ENCODE data around the gene ASPN.

The ASPN gene

DNA sequence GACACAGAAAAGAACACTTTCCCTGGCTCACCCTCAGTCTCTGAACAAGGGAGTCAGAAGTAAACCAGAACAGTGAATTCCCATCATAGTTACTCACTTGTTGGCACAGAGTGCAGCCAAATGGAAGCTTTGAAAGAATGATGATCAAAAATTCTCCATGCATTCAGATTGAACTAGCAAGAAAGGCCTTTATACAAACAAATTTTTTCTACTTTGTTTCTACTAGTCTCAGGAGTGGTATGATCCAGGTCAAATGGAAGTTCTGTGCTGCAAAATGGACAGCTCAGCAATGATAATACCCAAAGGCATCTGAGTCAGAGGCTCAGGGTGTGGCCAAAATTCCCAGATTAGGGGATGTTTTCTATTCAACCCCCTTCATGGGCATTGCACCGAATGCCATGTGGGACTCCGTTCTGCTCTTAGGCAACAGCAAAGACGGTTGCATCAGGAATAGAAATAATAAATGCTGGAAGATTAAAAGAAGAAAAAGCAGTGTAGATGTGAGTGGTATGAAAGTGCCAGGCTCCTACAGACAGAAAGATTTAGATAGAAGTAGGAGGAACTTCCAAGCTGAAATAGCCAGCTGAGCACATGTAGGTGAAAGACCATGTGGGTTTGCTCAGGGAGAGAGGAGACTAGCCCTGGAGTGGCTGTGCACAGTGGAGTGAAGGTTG is 24.0 kb upstream of the ASPN start:
- no peak for DNase-seq

DNA sequence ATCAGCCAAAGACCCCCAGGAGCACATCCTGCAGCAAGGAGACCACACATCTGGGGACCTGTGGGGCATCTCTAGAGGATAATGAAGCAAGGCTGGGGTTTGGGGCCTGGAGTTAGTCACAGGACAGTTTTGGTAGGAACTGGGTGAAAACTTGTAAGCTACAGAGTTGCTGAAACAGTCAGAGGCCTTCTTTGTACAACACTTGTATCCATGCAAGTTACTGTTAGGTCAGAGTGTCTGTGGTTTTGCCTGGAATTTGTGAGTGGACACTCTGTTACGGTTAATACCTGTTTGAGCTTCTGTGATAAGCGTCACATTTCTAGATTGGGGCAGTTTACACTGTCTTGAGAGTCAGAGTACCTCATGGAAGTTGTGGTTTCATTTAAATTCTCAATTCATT is 22.6 kb upstream of the ASPN start:
- no peak for DNase-seq

DNA sequence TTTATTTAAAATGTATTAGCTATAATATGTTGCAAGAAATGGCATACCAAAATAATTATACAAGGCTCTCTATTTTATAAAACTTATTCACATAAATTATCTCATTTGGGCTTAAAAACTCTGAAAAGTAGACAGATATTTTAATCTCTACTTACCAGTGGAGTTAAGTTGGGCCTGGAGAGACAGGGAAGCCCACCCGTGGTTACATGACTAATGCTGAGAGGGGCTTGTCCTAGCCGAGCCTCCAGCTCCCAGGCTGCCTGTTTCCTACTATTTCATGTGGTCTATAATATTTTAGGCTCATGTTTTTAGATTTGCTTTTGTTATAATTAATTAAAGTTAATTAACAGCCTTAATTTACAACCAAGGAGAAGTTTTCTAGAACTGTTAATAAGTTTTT is 20.9 kb upstream of the ASPN start:
- no peak for DNase-seq

DNA sequence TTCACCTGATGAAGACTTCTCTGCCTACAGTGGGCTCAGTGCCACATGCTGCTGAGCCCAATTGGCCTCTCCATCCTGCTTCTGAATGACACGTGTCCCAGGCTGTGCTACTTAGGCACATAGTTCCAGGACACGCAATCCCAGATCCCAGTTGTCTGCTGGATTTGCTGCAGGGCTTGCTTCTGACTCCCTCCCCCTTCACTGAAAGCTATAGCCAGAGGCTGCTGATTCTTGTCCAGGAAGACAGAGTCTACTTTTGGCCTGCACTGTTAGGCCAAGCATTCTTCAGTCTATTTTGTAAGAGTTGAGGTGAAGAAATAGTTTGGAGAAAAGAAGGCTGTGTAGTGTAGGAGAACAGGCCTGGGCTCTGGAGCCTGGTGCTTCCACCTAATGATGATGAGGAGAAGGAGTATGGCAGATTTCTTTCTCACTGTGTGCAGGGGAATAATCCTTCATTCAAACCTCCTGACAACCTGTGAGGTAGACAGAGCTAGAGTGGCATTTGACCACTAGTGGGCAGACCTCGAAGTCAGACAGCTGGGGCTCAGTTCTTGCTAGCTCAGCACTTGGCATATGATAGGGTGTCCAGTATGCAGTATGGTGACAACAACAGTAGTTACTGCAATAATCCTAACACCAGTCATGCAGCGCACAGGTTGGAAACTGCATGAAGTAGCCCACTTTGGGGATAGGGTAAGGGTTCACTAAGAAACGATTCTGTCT is 19.5 kb upstream of the ASPN start:
- DNase-seq = no peak

DNA sequence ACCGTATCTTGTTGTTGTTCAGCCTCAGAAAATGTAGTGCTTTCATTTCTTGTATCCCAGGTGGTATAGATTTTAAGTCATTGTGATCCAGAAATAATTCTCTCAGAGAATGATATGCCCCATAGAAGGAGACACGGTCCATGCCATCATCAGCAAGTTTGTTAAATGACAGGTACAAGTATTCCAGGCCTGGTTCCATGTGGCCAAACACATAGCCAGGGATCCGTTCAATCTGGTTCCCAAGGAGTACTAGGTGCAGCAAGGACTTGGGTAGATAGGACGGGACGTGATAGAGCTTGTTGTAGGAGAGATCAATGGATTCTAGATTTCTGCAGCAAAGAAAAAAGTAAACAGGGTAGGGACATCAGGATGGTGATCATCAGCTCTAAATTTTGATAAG is 18.4 kb upstream of the ASPN start:
- no peak for DNase-seq

DNA sequence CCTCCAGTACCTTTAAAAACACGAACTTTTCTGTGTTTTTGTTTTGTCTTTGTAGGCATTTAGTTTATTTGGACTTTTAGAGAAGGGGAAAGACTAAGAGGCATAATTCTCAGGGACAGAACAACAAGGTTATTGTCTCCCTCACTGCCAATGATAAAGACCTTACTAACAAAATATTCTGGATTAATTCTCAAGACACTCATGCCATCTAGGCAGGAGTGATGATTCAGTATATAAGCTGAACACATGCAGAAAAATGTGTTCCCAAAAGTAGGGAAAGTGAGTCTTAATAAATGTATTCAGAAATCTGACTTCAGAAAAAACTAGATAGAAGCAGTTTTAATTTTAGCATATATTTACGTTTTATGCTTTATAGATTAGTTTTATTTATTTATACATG is 17.4 kb upstream of the ASPN start:
- no peak for DNase-seq

DNA sequence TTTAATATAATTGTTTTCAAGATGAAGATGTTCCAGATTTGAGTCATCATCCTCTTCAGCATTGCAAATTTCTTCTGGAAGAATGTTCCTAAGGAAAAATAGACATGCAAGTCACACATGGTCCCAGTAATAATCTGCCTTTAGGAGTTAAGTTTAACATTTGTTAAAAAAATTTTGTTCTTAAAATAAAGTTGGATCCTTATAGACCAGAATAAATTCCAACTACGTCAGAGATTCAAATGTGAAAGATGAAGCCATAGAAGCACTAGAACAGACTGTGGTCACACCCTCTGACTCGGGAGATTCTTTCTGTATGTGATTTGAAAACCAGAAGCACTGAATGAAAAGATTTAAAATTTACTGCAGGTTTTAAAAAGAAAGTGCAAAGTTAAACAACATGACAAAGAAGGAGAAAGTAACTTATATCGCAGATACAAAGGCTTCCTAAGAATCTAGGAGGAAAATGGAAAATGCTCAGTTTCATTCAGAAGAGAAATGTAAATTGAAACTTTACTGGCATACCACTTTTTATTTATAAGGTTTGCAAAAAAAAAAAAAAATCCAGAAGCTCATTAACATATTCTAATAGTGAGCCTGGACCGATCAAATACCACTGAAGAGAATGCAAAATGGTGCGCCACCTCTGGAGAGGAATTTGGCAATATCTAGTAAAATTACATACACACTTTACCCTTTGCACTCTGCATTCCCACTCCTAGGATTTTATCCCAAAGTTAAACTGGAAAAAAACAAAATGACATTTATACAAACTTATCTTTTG is 14.3 kb upstream of the ASPN start:
- no peak for DNase-seq

DNA sequence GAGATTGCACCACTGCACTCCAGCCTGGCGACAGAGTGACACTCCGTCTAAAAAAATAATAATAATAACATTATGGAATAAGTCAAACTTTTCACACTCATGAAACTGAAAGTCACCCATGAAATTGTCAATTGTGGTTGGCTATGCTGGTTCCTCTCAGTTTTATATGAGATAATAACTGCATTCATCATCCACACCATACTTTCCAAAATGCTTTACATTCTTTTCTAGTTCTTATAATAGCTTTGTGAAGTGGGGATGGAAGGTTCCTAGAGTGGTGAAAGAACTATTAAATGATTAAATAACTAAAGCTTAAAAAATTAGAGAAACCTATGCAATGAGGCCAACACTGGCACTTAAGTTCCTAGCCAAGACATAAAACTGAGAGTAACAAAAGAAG is 12.6 kb upstream of the ASPN start:
- no peak for DNase-seq

DNA sequence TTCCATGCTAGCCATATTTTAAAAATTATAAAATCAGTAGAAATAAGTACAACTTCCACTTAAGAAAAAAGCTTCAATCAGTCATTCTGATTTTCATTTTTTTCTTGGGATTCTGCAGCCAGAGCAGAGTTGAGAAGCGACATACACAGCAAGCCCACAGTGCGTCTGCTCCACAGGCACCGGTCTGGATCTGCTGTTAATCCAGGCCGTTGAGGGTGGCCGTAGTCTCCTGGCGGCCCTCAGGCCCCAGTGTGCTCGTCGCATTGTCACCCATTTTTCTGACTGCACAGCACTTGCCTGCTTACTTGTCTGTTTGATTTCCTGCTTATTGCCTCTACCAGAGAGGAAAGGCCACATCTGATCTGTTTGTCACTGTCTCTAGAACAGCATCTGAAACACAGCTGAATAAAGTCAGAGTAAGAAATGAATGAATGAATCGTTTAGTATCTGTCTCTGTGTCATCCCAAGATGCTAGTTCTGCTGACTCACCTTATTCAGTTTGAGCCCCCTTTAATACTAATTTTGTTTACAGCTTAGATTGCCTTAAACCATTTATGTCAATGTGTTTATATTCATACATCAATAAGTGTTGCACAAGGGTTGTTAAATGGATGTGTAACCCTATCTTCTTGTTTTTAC is 11.6 kb upstream of the ASPN start:
- DNase-seq = no peak

DNA sequence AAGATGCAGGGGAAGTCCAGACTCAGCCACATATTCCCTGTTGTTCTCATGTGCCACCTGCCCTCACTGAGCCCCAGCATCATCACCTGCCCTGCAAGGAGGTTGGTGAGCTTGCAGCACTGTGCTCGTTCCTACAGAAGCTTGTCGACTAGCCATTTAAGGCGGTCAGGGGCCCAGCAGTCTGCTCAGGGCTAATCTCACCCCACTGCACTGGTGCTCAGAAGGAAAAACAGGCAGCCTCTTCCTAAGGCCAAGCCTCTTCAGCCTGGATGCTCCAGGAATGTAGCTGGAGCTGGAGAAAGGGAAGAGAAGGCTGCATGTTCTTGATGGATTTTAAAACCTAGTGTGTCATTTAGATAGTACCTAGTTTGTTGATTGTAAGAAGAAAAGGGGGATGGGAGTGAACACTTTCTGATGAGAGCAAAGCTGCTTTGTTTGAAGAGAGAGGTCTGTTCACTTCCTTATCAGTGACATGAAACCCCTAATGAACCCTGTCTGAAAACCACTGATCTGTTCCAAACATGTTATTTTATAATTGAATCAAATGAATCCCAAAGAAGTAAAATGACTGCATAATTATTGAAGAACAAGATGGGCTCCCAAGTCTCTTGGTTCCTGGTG is 10.6 kb upstream of the ASPN start:
- no peak for DNase-seq

DNA sequence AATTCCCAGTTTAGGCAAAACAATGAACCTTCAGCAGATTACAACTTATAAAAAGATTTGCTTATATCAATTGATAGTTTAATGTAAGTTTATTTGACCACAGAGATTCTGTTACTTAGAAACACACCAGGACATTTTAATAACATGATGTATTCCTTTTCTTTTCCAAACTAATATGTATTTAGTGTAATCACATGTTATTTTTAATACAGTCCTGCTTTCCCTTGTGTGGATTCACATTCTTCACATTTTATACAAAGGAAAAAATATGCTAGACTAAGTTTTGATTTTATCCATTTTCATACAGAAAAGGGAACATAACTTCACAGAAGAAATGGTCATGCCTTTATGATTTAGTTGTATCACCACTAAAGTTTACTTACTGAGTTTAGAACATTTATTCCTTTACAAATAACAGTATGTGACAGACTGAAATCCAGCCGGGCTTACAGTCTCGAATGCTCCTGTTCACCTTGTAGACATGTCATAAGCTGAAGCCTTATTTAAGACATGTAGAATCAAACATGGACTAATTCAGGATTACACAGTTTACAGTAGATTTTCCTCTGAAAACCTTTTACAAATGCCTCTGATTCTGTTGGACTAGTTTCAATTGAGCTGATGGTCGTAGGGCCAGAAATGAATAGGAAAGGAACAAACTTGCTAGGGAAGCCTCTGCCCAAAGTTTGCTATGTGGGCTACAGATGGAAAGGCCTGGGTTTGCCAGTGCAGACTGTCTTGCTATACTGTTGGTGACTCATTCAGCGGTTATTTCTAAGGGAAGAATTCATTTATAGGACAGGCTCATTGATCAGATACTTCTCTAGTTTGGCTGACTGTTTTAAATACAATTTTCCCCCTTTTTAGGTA is 6.6 kb upstream of the ASPN start:
- DNase-seq = no peak

DNA sequence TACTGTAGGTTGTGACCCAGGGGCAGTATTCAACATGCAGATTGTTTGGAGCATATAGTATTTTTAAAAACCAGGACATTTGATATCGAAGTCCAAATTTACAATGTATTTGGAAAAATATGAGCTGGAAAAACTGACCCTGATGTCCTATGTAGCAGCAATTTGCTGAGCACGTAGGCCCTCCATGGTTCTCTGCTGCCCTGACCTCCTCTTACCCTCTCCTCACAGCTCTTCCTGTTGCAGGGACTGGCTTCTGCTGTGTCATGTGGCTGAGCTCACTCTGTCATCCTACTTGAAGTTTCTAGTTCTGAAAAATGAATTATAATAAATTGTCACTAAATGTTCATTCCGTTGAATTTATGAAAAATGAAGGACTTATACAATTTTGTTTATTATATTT is 4.1 kb upstream of the ASPN start:
- no peak for DNase-seq

DNA sequence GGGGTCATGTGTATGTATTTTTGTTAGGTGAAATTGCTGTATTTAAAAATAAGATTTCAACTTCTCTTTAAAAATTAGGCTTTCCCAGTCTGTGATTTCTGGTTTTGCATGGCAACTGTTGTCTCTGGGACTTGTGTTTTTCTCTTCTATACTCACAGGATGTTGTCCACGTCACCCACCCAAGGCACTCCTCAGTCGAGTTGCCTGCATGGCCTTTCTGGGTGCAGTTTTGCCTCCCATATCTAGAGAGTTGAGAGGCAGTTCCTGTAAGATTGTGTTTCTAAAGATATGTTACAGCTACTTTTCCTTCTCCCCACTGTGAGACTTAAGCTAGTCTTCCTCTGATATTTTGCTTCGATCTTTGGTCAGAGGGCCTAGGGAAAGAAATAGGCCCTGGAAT is 2.3 kb upstream of the ASPN start:
- DNase-seq = no peak

DNA sequence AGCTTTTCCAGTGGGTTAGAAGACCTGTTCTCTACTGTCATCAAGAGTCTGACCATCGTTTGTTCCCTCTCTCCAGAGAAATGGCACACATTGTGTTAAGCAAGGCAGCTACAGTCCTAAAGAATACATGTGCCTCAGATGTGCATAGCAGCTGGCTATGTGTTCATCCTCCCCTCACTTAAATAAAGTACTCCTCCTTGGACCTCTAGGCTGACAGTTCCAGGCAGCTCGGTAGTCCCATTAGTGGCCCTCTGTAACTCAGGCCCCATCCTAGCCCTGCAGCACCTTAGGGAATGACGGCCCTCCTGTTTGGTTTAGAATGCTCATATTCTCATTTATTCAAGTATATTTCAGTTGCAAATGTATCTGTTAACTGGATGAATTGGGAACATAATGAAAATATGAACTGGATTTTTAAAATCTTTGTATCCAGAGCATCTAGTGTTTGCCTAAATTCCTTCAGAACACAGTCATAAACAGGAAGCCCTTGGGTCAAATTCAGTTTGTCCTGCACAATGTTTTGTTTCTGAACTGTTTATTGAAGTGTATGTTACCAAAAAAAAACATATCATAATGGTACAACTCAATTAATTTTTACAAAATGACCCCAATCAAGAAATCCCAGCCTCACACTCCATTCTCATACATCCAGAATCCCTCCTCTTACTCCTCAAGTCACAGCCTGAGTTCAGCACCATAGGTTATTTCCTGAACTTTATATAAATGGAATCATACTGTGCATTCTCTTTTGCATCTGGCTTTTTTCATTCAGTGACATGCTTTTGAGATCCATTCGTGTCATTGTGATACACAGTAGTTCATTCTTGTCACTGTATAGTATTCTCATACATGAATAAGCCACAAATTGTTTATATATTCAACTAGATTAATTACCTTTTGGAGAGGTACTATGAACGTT is 1.6 kb upstream of the ASPN start:
- DNase-seq = no peak

DNA sequence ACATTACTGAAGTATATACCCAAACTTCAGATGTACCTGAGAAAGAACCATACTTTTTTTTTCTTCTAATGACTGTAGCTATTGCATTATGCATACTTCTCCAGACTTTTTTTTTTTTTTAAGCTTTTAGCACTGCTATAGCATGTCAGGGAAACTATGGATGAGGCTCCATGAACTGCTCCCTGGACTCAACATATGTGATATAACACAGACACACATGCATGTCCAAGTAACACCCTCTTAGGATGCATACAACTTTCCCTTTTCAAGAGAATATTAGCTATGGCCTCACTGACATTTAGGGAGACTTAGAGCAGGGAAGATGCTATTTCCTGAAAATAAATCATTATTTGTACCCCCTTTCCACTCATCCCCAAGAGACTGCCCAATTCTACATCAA is 499 bp upstream of the ASPN start:
- no peak for DNase-seq

DNA sequence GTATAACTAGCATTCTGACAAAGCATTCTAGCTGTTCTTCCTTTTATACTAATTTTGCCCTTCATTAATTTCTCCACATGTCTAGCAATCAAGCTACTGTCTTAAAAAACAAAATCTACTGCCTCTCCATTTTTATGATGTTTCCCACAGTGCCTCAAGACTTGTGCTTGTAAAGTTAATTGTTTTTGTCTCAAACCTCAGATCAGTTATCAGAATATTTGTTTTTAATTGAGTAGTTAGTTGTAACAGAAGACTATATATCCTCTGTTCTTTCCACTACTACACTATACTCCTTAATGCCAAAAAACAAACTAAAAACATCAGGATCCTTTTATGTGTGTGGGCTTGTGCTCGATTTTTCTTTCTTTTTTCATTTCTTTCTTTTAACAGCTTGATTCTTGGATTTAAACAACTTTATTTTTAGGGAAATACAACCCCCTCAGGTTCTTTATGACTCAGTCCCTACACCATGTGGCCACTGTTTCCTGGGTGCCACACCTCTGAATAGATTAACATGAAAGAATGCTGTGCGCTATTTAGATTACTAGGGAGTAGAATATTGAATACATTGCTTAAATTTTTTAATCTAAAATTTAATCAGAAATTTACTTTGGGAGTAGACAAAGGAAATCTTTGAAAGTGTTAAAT is 1.2 kb downstream of the ASPN start:
- peak in 17 of 56 donors; percentile 6 to 56 (median 15) for DNase-seq

DNA sequence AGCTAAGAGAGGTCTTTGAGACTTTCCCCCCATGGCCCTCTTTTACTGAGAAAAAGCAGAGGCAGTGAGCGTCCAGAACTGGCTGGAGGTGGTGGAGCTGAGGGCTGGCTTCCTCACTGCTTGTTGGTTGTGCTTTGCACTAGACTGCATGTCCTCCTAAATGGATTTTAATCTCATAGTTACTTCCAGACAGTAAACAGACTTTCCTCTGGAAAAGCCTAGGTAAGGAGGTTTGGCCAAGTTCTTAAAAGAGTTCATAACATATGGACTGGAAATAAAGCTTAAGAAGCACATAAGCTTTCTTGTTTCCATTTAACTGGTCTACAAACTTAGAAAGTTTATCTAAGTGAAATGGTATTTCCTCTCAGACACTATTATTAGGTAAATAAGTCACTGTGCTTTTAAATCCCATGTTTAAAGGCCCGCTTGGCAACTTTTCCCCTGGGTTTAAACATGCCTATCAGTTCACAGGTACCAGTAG is 2.0 kb downstream of the ASPN start:
- DNase-seq = no peak

DNA sequence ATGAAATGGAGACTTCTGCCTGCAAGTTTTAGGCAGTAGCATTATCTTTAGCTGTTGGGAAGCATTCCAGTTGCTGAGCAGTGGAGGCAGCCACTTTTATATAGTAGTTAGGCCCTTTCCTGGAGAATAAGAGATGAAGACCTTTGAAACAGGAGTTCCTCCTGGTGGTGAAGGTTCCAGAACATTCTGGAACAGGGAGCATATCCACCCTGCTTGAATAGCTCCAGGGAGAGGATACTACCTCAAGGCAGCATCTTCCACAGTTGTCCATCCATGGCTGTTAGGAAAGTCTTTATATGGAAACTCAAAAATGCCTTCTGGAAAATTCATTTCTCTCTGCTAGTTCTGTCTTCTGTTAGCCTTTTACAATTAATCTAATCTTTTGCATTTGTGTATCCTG is 3.0 kb downstream of the ASPN start:
- DNase-seq = no peak

DNA sequence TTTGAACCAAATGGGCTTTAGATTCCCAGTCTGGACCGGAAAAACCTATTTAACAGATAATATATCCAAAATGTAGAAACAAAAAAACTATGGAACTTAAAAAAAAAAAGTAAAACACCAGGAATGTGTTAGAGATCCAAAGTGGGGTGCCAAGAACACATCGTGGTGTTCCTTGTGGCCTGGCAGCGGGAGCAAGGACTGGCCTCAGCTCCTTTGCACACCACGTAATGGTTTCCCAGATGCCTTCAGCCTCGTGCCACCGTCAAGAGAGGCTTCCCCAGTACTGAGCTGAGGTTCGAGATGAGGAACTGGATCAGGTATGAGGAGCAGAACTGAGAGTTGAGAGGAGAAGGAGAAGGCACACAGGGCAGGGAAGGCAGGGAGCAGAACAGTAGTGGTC is 3.5 kb downstream of the ASPN start:
- DNase-seq = no peak

Measured in nucleus accumbens (tissue), 56 donors.